Measurements from ENCODE around the gene CRLF1. TPM values are rescaled to one million over a fixed set of nuclear protein-coding genes. Genes with fewer than 3 reads are reported as not detected.
A peak's percentile ranks its signal among the peaks of the same experiment; 100 is the strongest.

CRLF1 gene
- total RNA-seq, 1 donor from 2014 or later, result 21.4 TPM

DNA sequence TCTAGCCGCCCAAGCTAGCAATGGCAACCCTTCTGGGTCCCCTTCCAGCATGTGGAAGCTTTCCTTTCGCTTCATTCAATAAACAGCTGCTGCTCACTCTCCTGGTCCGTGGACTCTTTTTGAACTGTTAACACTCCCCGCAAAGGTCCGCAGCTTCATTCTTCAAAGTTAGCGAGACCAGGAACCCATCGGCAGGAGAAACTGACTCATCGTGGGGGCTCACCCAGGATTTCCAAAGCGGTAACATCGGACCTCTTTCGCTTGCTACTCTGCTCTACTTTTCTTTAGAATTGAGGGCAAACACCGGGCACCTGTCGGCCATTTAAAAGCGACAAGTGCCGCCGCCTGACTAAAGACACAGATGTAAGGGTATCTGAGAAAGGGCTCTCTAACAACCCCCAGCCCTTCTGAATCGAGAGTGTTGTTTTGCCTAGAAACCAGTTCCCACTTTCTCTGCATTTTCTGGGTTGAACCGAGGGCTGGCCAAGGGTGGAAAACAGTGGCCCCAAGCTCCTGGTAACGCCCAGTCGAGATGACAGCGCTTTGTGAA, 29.2 kb downstream of the CRLF1 start:
- intact Hi-C loops (cut with micrococcal nuclease), result no loop called here
- ATAC-seq (no peak), DNase-seq (no peak)

GRCh38 chr19:18576383-18576782, 30.2 kb downstream of the CRLF1 start:
- ATAC-seq, result no peak
- no peak for DNase-seq
- intact Hi-C loops (cut with micrococcal nuclease), result no loop called here

DNA sequence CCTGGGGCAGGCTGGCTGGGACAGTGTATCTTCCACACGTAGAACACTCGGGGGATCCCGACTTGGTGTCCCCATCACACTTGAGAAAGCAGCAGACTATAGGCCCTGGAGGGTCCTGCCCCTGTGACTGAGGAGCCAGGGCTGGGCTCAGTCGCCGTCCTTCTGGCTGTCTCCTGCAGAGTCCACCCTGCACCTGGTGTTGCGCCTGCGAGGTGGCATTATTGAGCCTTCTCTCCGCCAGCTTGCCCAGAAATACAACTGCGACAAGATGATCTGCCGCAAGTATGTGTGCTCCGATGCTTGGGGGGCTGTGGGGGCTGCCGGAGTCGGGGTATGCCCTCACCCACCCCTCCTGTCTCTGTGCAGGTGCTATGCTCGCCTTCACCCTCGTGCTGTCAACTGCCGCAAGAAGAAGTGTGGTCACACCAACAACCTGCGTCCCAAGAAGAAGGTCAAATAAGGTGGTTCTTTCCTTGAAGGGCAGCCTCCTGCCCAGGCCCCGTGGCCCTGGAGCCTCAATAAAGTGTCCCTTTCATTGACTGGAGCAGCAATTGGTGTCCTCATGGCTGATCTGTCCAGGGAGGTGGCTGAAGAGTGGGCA, 31.8 kb downstream of the CRLF1 start:
- ATAC-seq, result no peak
- intact Hi-C loops (cut with micrococcal nuclease), result no loop called here
- DNase-seq, result no peak

DNA sequence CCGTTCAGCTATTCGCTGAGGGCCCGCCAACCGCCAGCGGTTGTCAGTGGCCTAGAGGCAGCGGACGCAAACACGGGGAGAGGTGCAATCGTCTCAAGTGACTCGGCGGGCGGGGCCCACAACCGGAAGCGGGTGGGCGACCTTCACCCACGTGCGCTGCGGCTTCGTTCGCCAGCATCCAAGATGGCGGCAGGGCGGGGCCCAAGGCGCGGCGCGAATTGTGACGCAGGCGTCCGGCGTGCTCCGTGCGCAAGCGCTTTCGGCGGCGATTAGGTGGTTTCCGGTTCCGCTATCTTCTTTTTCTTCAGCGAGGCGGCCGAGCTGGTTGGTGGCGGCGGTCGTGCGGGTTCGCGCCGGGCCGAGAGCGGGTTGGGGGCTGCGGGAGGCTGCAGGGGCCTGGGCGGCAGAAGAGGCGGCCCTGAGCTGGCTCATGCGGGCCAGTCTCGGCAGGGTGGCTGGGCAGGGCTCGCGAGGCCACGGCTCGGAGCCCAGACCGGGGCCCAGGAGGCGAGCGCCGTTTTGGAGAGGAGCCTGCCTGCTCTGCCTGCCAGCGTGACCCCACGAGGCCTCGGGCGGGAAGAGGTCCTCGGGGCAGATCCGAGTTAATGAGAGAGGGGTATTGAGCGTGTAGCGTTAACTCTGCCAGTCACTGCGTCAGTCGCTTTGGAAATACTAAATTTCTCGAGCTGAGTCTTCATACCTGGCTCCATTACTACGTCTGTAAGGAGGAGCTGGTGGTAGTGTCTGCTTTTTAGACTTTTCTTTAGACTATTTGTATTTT, 34.8 kb downstream of the CRLF1 start, which contains the start of gene UBA52:
Gene UBA52, plus strand, starts transcription at position 294 of the 781 bp plus-strand sequence. CDS start 1,444 bp downstream, outside the sequence.
- peak; percentile 99 for DNase-seq
- peak; percentile 97 for ATAC-seq
- intact Hi-C loops (cut with micrococcal nuclease), result no loop called here

- intact Hi-C loops (cut with micrococcal nuclease), result no loop called here
- DNase-seq, result no peak
- no peak for ATAC-seq
Observed at GRCh38 chr19:18568367-18568766, 38.2 kb downstream of the CRLF1 start.

DNA sequence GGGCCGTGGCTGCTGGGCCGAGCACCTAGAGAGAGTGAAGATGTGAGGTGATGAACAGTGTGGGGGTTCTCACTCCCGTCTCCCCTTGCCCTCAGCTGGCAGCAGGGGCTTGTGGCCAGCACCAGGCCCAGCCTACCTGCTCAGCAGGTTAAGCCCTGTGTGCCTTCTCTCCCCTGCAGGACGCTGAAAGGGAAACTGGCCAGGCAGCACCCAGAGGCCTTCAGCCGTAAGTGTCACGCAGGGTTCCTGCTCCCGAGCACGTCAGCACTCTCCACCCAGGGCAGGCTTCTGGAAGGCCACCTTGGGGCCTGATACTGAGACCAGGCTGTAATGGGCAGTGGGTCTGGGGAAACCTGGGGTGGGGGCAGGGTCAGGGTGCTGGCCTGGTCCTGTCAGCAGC, 39.6 kb downstream of the CRLF1 start:
- intact Hi-C loops (cut with micrococcal nuclease), result no loop called here
- no peak for ATAC-seq
- no peak for DNase-seq

DNA sequence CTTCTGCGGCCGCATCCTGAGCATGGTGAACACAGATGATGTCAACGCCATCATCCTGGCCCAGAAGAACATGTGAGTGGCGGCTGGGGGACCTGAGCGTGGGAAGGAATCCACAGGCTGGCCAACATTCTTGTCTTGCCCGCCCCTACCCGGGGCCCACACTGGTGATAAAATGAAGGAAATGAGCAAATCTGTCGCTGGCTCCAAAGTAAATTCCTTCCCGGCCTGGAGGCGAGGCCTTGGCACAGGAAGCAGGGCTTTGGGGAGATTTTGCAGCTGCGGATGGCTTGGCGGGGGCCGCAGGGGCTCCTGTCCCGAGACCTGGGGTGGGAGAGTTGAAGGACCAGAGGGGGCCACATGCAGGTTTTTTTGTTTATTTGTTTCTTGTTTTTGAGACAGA, 44.5 kb downstream of the CRLF1 start:
- intact Hi-C loops (cut with micrococcal nuclease), result no loop called here
- ATAC-seq (peak; percentile 28), DNase-seq (peak; percentile 53)

DNA sequence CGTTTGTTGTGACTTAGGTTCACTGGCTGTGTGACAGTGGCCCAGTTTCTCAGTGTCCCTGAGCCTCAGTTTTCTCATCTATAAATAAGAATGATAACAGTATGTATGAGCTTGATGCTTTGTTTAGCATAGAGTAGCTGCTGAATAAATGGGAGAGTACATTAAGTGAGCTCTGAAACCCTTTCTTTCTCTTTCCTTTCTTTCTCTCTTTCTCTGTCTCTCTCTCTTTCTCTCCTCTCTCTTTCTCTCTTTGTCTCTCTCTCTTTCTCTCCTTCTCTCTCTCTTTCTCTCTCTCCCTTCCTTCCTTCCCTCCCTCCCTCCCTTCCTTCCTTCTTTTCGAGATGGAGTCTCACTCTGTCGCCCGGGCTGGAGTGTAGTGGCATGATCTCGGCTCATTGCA, 46.9 kb downstream of the CRLF1 start:
- ATAC-seq (no peak), DNase-seq (no peak)
- intact Hi-C loops (cut with micrococcal nuclease), result no loop called here

DNA sequence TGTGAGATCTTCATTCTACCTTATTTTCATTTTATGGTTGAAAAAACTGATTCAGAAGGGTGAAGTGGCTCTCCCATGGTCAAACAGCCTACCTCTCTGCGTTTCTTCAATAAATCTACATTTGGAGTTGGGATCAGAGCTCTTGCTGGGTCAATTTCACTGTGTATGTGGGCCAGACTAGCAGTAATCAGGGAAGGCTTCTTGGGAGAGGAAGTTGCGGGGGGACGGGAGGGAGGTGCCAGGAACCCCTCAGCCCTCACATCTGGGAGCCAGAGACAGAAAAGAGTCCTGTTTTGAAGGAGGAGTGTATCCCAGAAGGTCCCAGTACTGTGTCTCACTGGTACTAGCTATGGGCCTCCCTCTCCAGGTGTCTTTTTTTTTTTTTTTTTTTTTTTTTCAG, 48.0 kb downstream of the CRLF1 start:
- ATAC-seq (no peak), DNase-seq (no peak)
- intact Hi-C loops (cut with micrococcal nuclease), result no loop called here

DNA sequence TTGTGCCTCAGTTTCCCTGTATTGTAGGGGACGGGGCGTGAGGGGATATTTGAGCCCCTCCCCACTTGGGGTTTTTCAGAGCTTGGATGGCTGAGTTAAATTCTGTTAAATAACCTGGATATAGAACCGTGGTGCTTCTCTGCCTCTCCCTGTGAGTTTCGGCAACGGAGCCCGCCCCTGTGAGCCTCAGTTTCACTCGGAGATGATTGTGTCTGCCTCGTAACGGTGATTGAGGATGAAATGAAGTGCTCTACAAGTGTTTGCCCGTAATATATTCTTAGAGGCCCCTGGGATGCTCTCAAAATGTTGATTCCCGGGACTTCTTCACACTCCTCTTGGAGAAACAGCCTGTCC, 48.4 kb downstream of the CRLF1 start:
- ATAC-seq (no peak), DNase-seq (no peak)
- intact Hi-C loops (cut with micrococcal nuclease), result no loop called here

DNA sequence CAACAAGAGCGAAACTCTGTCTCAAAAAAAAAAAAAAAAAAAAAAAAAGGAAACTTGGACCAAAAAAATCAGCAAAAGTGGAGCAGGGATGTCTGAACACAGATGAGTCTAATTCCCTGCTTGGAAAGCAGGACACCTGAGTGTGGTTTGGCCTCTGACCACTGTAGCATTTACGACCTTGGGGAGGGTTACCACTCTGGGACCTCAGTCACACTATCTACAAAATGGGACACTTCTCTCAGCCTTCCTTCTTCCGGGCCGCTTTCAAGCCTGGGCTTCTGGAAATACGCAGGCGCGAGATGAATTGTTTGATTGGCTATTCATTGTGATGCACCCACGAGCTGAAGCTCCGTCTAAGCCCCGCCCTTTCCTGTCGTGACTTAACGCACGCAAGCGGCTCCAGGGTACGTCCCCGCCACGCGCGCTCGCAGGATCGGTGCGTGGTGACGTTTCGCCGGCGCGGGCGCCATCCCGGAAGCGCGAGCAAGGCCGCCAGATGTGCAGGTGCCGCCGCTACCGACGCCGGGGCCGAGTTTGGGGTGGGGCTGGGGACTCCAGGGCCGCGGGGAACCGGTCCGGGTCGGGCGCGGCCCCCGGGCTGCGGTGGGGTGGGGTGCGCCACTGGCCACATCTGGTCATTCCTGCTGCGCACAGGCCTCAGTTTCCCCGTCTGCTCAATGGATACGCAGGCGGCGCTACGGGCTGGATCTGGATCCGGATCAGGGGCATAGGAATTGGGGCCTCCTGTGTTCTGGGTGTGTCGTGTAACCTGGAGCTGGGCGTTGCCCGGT, 49.0 kb downstream of the CRLF1 start, which contains the start of gene KXD1:
Gene KXD1, plus strand, starts transcription at position 460 of the 791 bp plus-strand sequence. CDS start 4,187 bp downstream, outside the sequence.
- intact Hi-C loops (cut with micrococcal nuclease), result no loop called here
- peak; percentile 98 for ATAC-seq
- peak; percentile 98 for DNase-seq

GRCh38 chr19:18551631-18552030, 55.0 kb downstream of the CRLF1 start:
- DNase-seq (no peak), ATAC-seq (no peak)
- intact Hi-C loops (cut with micrococcal nuclease), result no loop called here

DNA sequence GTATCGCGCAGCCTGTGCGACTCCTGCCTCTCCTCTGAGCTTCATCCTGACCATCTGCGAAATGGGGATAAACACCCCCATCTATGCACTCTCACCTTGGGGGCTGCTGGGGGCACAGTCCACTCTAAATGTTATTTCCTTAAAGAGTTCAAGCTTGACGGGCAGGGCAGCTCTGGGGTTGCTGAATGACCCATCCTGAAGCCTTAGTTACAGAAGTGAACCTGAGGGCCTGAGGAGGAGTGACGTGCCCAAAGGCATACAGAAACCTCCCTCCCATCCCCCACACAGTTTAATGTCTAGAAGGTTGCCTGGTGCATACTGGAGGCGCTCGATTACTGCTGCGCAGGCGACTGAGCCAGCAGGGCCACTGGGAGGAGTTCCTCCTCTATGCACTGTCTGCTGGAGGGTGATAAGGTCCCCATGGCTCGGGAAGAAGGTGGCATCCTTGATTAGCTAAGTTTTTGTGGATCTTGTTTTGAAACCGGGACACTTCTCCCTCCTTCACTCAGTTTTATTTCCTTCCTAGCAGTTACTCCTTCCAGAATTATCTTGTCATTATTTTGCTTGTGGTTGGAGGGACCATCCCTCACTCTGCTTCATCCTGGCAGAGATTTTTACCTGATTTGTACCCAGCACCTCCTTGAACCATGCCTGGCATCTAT, 62.7 kb downstream of the CRLF1 start:
- DNase-seq, result peak; percentile 53
- intact Hi-C loops (cut with micrococcal nuclease), result no loop called here
- ATAC-seq, result peak; percentile 56

Other genes starting within 250 kb of the CRLF1 start
- gene GDF15, start 220.6 kb downstream of the CRLF1 start, total RNA-seq, result 0.27 TPM
- 2.9 TPM for gene LRRC25, start 209.2 kb downstream of the CRLF1 start, total RNA-seq
- 36.4 TPM for gene SSBP4, start 187.4 kb downstream of the CRLF1 start, total RNA-seq
- 24.4 TPM for gene ISYNA1, start 168.7 kb downstream of the CRLF1 start, total RNA-seq
- 9.3 TPM for gene ELL, start 84.7 kb downstream of the CRLF1 start, total RNA-seq
- 181 TPM for gene FKBP8, start 63.2 kb downstream of the CRLF1 start, total RNA-seq
- gene KXD1, start 48.9 kb downstream of the CRLF1 start, total RNA-seq, result 43.9 TPM
- 725 TPM for gene UBA52, start 34.9 kb downstream of the CRLF1 start, total RNA-seq
- gene REX1BD, start 18.0 kb downstream of the CRLF1 start, total RNA-seq, result 75.8 TPM
- 1.5 TPM for gene TMEM59L, start 6.1 kb upstream of the CRLF1 start, total RNA-seq
- 5.8 TPM for gene KLHL26, start 30.2 kb upstream of the CRLF1 start, total RNA-seq
- 10.3 TPM for gene CRTC1, start 76.9 kb upstream of the CRLF1 start, total RNA-seq
- gene COMP, start 184.5 kb upstream of the CRLF1 start, total RNA-seq, result not detected
- gene UPF1, start 225.2 kb upstream of the CRLF1 start, total RNA-seq, result 37.3 TPM

All from left ventricle myocardium superior (tissue), 1 donor.